ENCODE results near the gene ST6GALNAC1.
"Not testable (repeated sequence)": the region's sequence is repeated elsewhere in the genome, so short reads cannot be mapped to it uniquely, and the experiment has no call there.

Gene ST6GALNAC1

DNA sequence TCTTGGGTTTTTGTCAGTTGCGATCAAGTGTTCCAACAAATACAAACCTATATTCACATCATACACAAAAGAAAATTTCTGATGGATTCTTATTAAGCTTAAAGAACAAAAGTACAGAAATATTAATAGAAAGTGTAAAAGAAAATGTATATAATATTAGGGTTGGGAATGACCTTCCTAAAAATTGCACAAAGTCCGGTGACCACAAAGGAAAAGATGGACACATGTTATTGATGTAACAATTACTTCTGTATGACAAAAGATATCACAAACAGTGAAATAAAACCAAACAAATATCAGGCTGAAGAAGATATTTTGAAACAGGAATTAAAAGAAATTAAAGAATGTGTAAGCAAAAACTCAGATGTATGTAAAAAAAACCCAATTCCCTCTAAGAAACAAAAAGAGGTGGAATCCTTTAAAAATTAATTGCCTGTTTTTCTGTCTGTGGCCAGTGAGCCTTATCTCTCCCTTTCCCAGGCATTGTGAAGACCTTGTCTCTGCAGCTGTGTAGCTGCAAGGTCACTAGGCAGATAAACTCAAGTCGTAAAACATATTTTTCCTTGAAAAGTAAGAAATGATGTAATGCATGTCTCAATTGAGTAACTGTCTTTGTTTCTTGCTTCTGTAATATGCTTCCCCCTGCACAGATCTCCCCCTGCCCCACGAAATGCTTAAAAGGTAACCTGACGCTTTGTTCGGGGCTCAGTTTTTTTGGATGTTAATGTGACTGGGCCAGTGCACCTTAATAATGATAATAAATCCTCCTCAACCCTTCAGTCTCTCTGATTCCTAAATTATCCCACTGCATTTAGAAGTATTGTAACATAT, 2.8 kb downstream of the ST6GALNAC1 start:
- H3K27me3 Mint-ChIP-seq: no peaks in the 10 kb centered on the region
- H3K27ac Mint-ChIP-seq: no peak overlapping the region
- peaks cover 12% of the 10 kb centered on the region for H3K4me1 Mint-ChIP-seq (ENCODE audit: low read depth)
- H3K4me3 Mint-ChIP-seq: no peak overlapping the region
- no peaks in the 10 kb centered on the region for H3K36me3 Mint-ChIP-seq
- no peaks in the 10 kb centered on the region for H3K9me3 Mint-ChIP-seq (ENCODE audit: low read depth)

DNA sequence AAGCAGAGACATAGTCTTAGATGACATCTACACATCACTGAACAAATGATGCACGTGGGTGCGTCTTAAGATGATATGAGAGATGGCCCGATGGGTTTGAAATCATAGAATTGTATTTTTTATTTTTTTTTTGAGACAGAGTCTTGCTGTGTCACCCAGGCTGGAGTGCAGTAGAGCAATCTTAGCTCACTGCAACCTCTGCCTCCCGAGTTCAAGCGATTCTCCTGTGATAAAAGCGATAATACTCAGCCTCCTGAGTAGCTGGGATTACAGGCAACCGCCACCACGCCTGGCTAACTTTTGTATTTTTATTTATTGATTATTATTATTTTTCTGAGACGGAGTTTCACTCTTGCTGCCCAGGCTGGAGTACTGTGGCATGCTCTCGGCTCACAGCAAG, 5.3 kb downstream of the ST6GALNAC1 start:
- peaks cover 2% of the 10 kb centered on the region for H3K27me3 Mint-ChIP-seq
- no peaks in the 10 kb centered on the region for H3K9me3 Mint-ChIP-seq (ENCODE audit: low read depth)
- H3K4me1 Mint-ChIP-seq (ENCODE audit: low read depth): peaks cover 3% of the 10 kb centered on the region
- no peaks in the 10 kb centered on the region for H3K36me3 Mint-ChIP-seq
- H3K4me3 Mint-ChIP-seq: no peak overlapping the region
- H3K27ac Mint-ChIP-seq: no peak overlapping the region

DNA sequence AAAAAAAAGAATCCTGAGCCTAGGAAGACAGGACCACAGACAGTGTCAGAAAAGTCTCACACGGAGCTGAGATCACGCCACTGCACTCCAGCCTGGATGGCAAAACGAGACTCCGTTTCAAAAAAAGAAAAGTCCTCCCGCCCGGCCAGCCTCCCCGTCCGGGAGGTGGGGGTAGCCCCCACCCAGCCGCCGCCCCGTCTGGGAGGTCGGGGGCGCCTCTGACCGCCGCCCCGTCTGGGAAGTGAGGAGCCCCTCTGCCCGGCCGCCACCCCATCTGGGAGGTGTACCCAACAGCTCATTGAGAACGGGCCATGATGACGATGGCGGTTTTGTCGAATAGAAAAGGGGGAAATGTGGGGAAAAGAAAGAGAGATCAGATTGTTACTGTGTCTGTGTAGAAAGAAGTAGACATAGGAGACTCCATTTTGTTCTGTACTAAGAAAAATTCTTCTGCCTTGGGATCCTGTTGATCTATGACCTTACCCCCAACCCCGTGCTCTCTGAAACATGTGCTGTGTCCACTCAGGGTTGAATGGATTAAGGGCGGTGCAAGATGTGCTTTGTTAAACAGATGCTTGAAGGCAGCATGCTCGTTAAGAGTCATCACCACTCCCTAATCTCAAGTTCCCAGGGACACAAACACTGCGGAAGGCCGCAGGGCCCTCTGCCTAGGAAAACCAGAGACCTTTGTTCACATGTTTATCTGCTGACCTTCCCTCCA, 6.9 kb downstream of the ST6GALNAC1 start:
- H3K4me3 Mint-ChIP-seq; H3K36me3 Mint-ChIP-seq; H3K27ac Mint-ChIP-seq; H3K27me3 Mint-ChIP-seq; H3K9me3 Mint-ChIP-seq (ENCODE audit: low read depth); H3K4me1 Mint-ChIP-seq (ENCODE audit: low read depth): not testable (repeated sequence)

DNA sequence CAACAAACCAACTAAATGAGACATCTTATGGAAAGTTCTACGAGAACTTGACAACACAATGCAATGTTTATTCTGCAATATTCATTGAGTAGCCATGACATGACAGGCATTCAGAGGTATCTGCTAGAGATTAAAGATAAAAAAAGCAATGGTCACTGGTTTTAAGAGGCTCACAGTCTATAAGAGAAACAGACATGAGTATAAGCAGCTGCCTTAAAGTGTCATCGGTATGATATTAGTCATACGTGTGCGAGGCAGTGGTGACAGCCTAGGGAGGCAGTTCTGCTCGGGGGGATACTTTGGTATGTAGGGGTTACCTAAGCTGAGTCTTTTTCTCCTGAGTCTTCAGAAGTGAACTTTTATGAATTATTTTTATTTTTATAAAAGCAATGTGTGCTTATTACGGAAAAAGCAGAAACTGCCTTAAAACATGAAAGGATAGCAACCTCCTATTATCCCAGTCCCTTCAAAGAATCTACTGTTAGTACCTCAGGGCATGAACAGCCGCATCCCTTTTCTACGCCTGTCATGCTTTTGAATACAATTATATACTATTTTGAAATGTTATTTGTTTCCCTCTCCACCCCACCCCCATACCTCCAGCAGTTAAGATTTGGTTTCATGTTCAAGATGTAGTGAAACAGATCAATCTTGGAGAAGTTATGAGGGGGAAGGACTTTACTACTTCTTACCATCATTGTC, 7.7 kb downstream of the ST6GALNAC1 start:
- Mint-ChIP-seq H3K27me3 (peaks cover 2% of the 10 kb centered on the region), H3K9me3 (ENCODE audit: low read depth) (no peaks in the 10 kb centered on the region), H3K4me1 (ENCODE audit: low read depth) (no peaks in the 10 kb centered on the region), H3K27ac (no peak overlapping the region), H3K4me3 (no peak overlapping the region), H3K36me3 (no peaks in the 10 kb centered on the region)

DNA sequence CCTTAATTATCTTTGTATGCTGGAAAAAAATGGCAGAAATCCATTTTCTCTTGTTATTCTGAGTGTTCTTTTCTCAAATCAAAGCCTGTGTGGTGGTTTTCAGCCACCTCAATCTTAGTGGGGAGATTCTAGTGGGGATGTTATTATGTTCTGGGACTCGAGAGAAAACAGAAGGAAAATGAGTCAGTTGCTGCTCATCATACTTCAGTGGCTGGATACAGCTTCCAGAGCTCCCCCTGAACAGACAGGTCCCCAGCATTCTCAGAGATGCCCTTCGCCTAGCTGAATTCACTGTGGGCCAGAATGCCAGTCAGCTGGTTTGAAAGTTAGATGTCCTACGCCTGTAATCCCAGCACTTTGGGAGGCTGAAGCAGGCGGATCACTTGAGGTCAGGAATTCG, 8.5 kb downstream of the ST6GALNAC1 start:
- H3K4me1 Mint-ChIP-seq (ENCODE audit: low read depth): no peaks in the 10 kb centered on the region
- peaks cover 2% of the 10 kb centered on the region for H3K27me3 Mint-ChIP-seq
- H3K27ac Mint-ChIP-seq: no peak overlapping the region
- H3K36me3 Mint-ChIP-seq: no peaks in the 10 kb centered on the region
- H3K9me3 Mint-ChIP-seq (ENCODE audit: low read depth): no peaks in the 10 kb centered on the region
- H3K4me3 Mint-ChIP-seq: no peak overlapping the region

DNA sequence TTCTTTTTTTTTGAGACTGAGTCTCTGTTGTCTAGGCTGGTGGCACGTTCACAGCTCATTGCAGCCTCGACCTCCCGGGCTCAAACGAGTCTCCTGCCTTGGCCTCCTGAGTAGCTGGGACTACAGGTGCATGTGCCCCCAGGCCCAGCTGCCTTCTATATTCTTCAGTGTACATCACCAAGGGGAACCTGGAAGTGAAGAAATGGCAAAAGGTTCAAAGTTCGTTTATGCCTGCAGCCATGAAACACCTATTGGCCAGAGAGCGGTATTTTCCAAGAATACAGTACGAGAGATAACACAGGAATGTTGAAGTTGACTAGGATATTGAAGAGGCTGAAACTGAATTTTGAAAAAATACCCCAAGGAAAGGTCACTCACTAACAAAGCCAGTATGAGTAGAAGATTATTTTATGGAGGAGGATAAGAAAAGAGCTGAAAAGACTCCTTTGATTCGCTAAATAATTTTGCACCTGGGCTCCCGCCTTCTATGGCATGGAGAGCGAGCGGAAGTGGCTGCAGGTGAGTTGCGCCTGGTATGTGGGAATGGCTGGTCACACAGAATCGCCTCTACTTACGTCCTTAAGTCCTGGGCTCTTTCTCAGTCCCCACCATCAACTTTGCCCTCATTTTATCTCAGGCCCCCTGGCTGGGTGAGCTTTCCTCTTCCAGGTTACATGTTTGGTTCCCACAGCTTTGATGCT, 9.8 kb downstream of the ST6GALNAC1 start:
- Mint-ChIP-seq H3K4me1 (ENCODE audit: low read depth) (no peaks in the 10 kb centered on the region), H3K4me3 (no peak overlapping the region), H3K27ac (no peak overlapping the region), H3K36me3 (no peaks in the 10 kb centered on the region), H3K9me3 (ENCODE audit: low read depth) (no peaks in the 10 kb centered on the region), H3K27me3 (peaks cover 2% of the 10 kb centered on the region)

DNA sequence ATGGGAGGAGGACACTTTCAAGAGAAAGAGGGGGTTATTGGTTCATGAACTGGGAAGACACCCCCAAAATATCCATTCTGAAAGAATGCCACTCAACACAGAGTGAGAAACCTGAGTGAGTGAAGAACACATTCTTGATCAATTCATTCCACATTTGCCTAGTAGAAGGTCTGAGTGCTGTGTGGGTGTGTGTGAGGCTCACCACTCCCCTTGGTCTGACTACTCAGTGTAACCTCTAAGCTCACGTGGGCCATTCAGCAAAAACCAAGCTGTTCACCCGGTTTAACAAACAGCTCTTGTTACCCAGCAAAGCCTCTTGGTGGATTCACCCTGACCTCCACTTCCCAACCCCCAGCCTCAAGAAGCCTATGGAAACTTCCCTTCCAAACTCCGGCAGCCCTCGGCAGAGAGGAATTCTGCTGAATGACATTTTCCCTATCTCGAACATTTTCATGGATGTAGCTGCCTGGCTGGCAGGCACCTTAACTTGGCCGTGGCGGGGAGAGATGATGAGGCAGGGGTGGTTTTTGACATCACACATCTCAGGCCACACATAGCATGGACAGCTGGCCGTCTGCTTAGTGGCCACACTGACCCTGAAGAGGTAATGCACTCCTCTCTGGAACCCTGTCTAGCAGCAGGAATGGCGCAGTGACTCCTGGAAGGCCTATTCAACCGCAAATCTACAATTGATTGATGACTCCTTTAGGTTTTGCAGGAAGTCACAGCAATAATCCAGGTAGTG, 11.6 kb downstream of the ST6GALNAC1 start:
- H3K4me3 Mint-ChIP-seq: no peak overlapping the region
- H3K36me3 Mint-ChIP-seq: no peaks in the 10 kb centered on the region

DNA sequence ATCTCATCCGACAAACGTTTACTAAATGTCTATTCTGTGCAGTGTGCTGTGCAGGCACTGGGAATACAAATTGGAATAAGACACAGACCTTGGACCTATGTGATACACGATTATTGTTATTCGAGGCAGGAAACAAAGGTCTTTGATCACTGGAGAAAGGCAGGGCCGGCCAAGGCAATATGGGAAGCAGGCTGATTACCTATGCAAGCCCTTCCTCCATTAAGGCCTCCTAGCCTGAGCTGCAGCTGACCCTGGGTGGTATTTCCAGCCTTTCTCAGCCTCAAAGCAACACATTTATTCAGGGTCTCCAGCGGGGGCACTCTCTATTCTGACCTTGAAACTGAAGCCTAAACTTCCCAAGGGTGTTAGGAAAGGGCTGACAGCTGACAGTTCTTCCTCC, 13.4 kb downstream of the ST6GALNAC1 start:
- Mint-ChIP-seq H3K27me3 (peaks cover 2% of the 10 kb centered on the region), H3K36me3 (no peaks in the 10 kb centered on the region), H3K9me3 (ENCODE audit: low read depth) (no peaks in the 10 kb centered on the region), H3K4me3 (no peak overlapping the region), H3K4me1 (ENCODE audit: low read depth) (no peaks in the 10 kb centered on the region), H3K27ac (no peak overlapping the region)

More for the DNA sequence above, 11.6 kb downstream of the ST6GALNAC1 start:
- Mint-ChIP-seq H3K27ac (no peak overlapping the region), H3K4me1 (ENCODE audit: low read depth) (no peaks in the 10 kb centered on the region), H3K9me3 (ENCODE audit: low read depth) (no peaks in the 10 kb centered on the region), H3K27me3 (peaks cover 2% of the 10 kb centered on the region)

DNA sequence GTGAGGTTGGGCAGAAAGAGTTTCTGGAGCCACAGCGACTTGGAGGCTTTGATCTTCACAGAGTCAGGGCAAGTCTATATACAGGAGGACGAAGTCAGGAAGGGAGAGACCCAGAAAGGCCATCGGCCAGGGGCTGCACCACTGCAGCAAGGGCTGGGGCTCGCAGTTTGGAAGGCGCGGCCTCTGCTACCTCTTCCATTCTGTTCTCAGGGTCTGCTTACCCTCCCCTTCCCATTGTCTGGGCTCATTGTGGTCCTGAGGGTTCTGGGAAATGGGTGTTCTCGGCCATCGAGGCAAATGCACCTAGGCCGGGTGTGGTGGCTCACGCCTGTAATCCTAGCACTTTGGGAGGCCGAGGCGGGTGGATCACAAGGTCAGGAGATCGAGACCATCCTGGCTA, 16.0 kb downstream of the ST6GALNAC1 start:
- Mint-ChIP-seq H3K9me3 (ENCODE audit: low read depth) (no peaks in the 10 kb centered on the region), H3K27ac (no peak overlapping the region), H3K27me3 (no peaks in the 10 kb centered on the region), H3K36me3 (no peaks in the 10 kb centered on the region), H3K4me3 (no peak overlapping the region), H3K4me1 (ENCODE audit: low read depth) (peaks cover 5% of the 10 kb centered on the region)

DNA sequence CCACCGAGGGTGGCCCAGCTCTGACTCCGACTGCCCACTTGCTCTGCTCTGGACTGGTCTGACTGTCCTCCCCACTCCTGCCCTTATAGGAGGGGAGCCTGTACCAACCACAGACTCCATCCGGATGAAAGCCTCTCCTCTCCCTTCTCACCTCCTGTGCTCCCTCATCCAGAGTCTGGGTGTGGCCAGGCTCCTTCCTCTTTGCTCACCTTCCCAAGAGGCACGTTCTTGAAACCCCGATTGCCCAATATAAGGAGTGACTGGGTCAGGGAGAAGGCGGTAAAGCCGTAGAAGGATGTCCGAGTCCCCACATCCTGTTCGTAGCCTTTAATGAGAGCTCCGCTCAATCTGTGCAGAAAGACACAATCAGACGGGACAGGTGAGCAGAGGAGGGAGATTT, 17.1 kb downstream of the ST6GALNAC1 start:
- Mint-ChIP-seq H3K4me1 (ENCODE audit: low read depth) (peaks cover 5% of the 10 kb centered on the region), H3K27ac (no peak overlapping the region), H3K4me3 (no peak overlapping the region), H3K36me3 (no peaks in the 10 kb centered on the region), H3K27me3 (no peaks in the 10 kb centered on the region), H3K9me3 (ENCODE audit: low read depth) (no peaks in the 10 kb centered on the region)

DNA sequence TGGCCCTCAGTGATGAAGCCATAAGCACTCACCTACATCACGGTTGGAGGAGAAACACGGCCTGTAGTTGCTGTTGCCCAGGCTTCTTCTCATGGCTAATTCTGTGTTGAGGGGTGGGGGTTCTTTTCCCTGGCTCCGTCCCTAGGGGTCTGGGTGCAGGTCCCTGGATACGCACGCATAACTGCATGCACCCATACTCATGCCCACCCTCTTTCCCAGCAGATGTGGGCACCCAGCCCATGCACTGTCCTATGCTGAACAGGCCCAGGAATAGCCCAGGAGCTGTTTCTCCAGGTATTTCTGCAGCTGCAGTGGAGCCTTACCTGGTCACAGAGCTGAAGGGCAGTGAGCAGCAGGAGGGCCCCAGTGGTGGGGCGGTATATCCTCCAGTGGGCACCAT, 18.1 kb downstream of the ST6GALNAC1 start:
- Mint-ChIP-seq H3K27ac (no peak overlapping the region), H3K4me3 (no peak overlapping the region), H3K9me3 (ENCODE audit: low read depth) (no peaks in the 10 kb centered on the region), H3K36me3 (no peaks in the 10 kb centered on the region), H3K27me3 (no peaks in the 10 kb centered on the region), H3K4me1 (ENCODE audit: low read depth) (peaks cover 5% of the 10 kb centered on the region)

DNA sequence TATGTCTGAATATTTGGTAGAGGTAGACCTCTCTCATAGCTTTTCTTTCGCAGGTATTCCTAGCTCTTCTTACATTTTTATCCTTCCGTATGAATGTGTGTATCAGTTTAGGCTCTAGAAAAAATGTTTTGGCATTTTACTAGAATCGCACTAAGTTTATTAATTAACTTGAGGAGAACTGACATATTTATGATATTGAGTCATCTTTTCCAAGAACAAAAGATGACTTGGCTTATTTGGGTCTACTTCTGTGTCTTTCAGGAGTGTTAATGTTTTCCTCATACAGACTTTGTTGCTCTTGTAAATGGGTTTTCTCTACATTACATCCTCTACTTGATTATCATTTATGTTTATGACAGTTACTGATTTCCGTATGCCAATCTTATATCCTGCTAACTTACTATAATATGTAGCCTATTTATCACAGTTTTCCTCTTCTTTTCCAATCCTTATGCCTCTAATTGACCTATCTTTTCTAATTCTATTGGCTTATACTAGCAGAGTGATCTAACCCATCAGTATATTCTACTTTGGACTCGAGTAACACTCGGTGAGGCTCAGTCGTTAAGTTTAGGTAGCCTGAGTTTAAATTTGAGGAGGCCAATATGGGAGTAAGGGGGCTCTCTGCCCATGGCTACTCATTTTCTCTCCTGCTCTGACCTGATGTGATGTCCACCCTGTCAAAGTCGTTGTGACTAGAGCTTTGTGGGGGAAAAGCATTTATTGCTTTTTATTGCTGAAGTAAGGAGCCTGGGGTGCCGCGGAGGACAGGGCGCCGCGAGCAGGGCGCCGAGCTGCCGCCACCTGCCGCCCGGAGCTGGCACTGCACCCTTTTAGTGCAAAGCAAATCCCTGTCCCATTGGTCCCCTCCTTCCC, 20.0 kb downstream of the ST6GALNAC1 start:
- H3K36me3 Mint-ChIP-seq: no peaks in the 10 kb centered on the region
- peaks cover 5% of the 10 kb centered on the region for H3K4me1 Mint-ChIP-seq (ENCODE audit: low read depth)
- no peak overlapping the region for H3K4me3 Mint-ChIP-seq
- H3K27me3 Mint-ChIP-seq: no peaks in the 10 kb centered on the region
- no peaks in the 10 kb centered on the region for H3K9me3 Mint-ChIP-seq (ENCODE audit: low read depth)
- peak overlapping the region; percentile 34 for H3K27ac Mint-ChIP-seq

DNA sequence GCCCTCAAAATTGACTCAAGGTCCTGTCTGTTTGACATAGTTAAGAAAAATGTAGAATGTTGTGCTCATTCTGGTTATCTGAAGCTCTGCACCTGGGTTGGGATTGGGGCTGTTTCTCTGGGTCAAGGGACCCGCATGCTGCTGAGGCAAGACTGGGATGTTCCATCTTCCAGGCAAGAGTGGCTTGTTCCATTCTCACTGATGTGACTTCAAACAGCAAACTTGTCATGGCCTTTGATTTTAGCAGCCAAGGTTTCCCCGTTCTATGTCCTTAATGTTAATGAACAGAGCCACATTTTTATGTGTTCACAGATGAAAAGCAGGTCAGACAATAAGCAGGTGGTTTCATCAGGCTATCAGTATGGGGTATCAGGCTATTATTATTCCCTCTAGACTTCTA, 25.7 kb downstream of the ST6GALNAC1 start:
- Mint-ChIP-seq H3K4me1 (ENCODE audit: low read depth) (no peaks in the 10 kb centered on the region), H3K9me3 (ENCODE audit: low read depth) (no peaks in the 10 kb centered on the region), H3K27ac (no peak overlapping the region), H3K4me3 (no peak overlapping the region), H3K27me3 (no peaks in the 10 kb centered on the region), H3K36me3 (no peaks in the 10 kb centered on the region)
